ENCODE measurements around the gene SLC39A11.
"Not testable (repeated sequence)": the region's sequence is repeated elsewhere in the genome, so short reads cannot be mapped to it uniquely, and the experiment has no call there.

SLC39A11 gene

DNA sequence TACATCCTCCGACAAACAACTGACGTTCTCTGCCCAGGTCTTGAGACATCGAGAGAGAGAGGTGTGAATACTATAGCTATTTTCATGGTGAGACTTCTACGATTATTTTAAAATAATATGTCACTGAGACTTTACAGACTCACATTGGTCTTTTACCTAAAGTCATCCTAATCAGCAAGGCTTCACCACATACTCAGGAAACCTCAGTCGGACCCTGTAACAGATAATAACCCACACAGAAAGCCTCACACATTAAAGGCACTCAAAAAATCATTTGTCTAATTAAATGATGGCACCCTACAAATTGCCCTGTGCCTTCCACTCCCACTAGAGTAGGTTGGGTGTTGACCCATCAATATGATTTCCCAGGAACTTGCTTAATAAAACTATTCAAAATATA lies 19.8 kb upstream of the SLC39A11 start:
- Histone ChIP-seq H3K4me1 (no peaks in the 10 kb centered on the region), H3K9ac (no peak overlapping the region), H3K27me3 (no peaks in the 10 kb centered on the region), H3K4me2 (no peak overlapping the region), H3K9me3 (peaks cover 11% of the 10 kb centered on the region; the same call in 1 of the 2 replicates), H3K27ac (no peak overlapping the region), H3K36me3 (no peaks in the 10 kb centered on the region), H4K20me1 (no peaks in the 10 kb centered on the region), H3K4me3 (no peak overlapping the region)
- no peak for TF ChIP-seq Cebpa-rat (IDR thresholded peaks at IDR 0.05)

DNA sequence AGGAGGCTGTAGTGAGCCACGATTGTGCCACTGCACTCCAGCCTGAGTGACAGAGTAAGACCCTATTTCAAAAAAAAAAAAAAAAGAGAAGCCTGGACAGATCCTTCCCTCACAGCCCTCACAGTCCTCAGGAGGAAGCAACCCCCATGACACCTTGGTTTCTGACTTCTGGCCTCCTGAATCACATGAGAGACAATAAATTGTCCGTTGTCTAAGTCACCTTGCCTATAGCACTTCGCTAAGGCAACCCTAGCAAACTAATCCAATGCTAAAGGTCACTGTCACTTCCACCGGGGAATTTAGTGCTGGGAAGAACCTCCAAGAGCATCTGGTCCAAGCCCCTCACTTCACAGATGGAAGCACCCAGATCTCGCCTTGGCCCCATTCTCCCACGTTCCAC lies 18.9 kb upstream of the SLC39A11 start:
- no peaks in the 10 kb centered on the region for H3K36me3 ChIP-seq
- TF ChIP-seq Cebpa-rat (IDR thresholded peaks at IDR 0.05): no peak

DNA sequence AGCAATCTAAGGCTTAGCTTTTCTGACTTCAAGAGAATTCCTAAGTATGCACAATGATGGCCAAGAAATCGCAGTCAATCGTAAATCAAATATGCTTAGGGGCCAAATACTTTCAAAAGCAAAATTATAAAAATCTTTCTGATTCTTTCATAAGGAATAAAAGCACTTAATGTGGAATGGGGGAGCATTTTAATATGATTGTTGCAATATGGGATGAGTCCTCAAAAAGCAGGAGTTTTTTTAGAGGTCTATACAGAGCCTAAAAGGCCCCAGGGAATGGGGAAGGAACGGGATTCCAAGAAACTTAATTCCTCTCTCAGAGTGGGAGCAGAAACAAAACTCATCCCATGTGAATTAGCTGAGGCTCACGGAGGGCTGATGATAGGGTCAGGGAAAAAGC lies 14.7 kb upstream of the SLC39A11 start:
- no peaks in the 10 kb centered on the region for H4K20me1 ChIP-seq
- H3K36me3 ChIP-seq: no peaks in the 10 kb centered on the region
- peaks cover 2% of the 10 kb centered on the region; the same call in 1 of the 2 replicates for H3K27me3 ChIP-seq
- no peak for TF ChIP-seq Cebpa-rat (IDR thresholded peaks at IDR 0.05)
- H3K4me1 ChIP-seq: no peaks in the 10 kb centered on the region
- no peak overlapping the region for H3K4me2 ChIP-seq
- no peaks in the 10 kb centered on the region for H3K9me3 ChIP-seq
- H3K4me3 ChIP-seq: no peak overlapping the region
- H3K27ac ChIP-seq: no peak overlapping the region
- H3K9ac ChIP-seq: no peak overlapping the region

More for the DNA sequence above, 18.9 kb upstream of the SLC39A11 start:
- Histone ChIP-seq H3K4me2 (no peak overlapping the region), H3K27ac (no peak overlapping the region), H4K20me1 (no peaks in the 10 kb centered on the region), H3K27me3 (no peaks in the 10 kb centered on the region), H3K9me3 (peaks cover 11% of the 10 kb centered on the region; the same call in 1 of the 2 replicates), H3K4me3 (no peak overlapping the region), H3K4me1 (no peaks in the 10 kb centered on the region), H3K9ac (no peak overlapping the region)

DNA sequence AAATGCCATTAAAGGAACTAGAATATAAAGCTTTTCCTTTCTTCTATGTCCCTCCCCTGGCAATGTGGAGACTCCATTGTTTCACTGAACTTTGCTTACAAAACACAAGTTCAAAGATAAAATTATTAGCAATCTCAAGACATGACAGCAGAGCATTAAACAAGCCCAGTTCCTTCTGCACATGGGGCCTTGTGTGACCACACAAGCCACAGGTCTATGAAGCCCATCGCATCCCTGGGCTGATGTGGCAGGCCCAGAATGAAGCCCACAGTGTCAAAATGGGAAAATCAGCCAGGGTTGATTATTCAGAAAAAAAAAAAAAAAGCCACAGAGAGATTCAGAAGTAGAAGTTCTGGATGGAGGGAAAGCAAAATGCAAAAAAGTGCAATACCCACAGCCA lies 12.9 kb upstream of the SLC39A11 start:
- Histone ChIP-seq H3K36me3 (no peaks in the 10 kb centered on the region), H3K4me2 (no peak overlapping the region)

DNA sequence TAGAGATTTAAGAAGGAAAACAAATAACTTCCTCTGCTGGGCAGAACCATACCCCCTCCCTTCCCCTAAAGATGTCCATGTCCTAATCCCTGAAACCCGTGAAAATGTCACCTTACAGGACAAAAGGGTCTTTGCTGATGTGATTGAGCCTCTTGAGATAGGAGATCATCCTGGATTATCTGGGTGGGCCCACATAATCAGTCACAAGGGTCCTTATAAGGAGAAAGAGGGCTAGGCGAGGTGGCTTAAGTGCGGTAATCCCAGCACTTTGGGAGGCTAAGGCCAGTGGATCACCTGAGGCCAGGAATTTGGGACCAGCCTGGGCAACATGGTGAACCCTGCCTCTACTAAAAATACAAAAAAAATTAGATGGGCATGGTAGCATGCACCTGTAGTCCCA lies 12.0 kb upstream of the SLC39A11 start:
- no peak for TF ChIP-seq Cebpa-rat (IDR thresholded peaks at IDR 0.05)
- Histone ChIP-seq H3K9me3 (no peaks in the 10 kb centered on the region), H3K27me3 (peaks cover 2% of the 10 kb centered on the region; the same call in 1 of the 2 replicates), H3K4me2 (no peak overlapping the region), H3K27ac (no peak overlapping the region), H3K4me1 (no peaks in the 10 kb centered on the region), H3K36me3 (no peaks in the 10 kb centered on the region), H3K4me3 (no peak overlapping the region), H4K20me1 (no peaks in the 10 kb centered on the region), H3K9ac (no peak overlapping the region)

More for the DNA sequence above, 12.9 kb upstream of the SLC39A11 start:
- no peak overlapping the region for H3K27ac ChIP-seq
- no peaks in the 10 kb centered on the region for H4K20me1 ChIP-seq
- peaks cover 2% of the 10 kb centered on the region; the same call in 1 of the 2 replicates for H3K27me3 ChIP-seq
- TF ChIP-seq Cebpa-rat (IDR thresholded peaks at IDR 0.05): no peak
- no peak overlapping the region for H3K4me3 ChIP-seq
- H3K9me3 ChIP-seq: no peaks in the 10 kb centered on the region
- H3K4me1 ChIP-seq: no peaks in the 10 kb centered on the region
- H3K9ac ChIP-seq: no peak overlapping the region

DNA sequence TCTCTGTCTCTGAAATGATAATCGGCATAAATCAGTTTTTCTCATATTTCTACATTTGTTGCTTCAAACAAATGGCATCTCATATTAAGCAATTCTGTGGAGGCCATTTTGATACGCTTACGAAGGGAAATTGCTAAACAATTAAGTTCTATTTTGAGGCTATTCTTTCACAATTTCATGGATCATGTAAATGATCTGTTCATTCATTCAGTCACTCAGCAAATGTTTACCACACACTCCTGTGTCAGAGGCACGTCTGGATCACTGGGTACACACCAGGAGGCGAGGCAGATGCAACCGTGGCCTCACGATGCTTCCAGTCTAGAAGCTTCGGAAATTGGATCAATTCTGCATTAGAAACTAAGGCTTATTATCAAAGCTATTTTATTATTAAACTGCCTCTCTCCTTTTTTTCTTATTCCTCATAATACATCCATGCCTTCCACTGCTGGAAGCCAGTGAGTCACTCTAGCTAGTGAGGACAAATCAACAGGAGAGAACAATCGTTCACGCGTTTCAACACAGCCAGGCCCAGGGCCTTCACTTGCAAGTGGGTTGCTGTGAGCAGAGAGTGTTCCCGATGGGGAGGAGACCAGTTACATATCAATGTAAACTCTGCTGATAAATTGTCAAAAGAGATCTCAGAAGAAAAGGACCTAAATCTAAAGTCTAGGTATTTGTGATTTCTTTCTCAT lies 11.3 kb upstream of the SLC39A11 start:
- Histone ChIP-seq H3K4me1 (no peaks in the 10 kb centered on the region), H3K27ac (no peak overlapping the region), H4K20me1 (no peaks in the 10 kb centered on the region), H3K27me3 (peaks cover 2% of the 10 kb centered on the region; the same call in 1 of the 2 replicates), H3K4me3 (no peak overlapping the region), H3K9ac (no peak overlapping the region), H3K36me3 (no peaks in the 10 kb centered on the region), H3K9me3 (no peaks in the 10 kb centered on the region), H3K4me2 (no peak overlapping the region)
- no peak for TF ChIP-seq Cebpa-rat (IDR thresholded peaks at IDR 0.05)

DNA sequence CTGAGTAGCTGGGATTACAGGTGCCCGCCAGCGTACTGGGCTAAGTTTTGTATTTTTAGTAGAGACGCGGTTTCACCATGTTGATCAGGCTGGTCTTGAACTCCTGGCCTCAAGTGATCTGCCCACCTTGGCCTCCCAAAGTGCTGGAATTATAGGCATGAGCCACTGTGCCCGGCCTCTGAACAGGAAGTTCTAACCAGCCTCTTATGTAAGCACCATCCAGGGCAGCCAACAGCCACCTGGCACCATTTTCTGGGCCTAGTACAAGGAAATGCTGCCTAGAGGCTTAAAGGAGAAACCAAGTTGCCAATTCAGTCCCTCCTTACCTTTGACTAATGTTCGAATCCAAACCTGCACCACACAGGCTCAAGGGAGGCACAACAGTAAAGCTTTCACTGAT lies 8.5 kb upstream of the SLC39A11 start:
- TF ChIP-seq Cebpa-rat (IDR thresholded peaks at IDR 0.05): no peak
- Histone ChIP-seq H3K36me3 (no peaks in the 10 kb centered on the region), H3K9ac (no peak overlapping the region), H3K27me3 (peaks cover 2% of the 10 kb centered on the region; the same call in 1 of the 2 replicates), H3K4me1 (no peaks in the 10 kb centered on the region), H3K4me3 (no peak overlapping the region), H3K9me3 (no peaks in the 10 kb centered on the region), H3K4me2 (no peak overlapping the region), H4K20me1 (no peaks in the 10 kb centered on the region), H3K27ac (no peak overlapping the region)

DNA sequence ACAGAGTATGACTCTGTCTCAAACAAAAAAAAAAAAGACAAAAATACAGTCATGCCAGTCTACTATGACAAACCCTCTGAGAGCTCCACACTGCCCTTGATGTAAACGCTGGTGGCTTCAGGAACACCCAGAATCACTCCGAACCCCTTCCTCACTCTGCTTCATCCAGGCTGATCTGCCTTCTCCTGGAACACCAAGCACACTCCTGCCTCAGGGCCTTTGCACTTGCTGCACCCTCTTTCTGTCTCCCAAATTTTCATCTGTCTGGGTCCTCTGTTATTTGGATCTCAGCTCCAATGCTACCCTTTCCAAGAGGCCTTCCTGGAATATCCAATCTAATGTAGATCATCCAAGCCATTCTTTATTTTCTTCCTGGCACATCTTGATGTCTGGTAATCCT lies 7.9 kb upstream of the SLC39A11 start:
- Histone ChIP-seq H3K27me3 (peaks cover 2% of the 10 kb centered on the region; the same call in 1 of the 2 replicates), H3K4me1 (no peaks in the 10 kb centered on the region)
- no peak for TF ChIP-seq Cebpa-rat (IDR thresholded peaks at IDR 0.05)

DNA sequence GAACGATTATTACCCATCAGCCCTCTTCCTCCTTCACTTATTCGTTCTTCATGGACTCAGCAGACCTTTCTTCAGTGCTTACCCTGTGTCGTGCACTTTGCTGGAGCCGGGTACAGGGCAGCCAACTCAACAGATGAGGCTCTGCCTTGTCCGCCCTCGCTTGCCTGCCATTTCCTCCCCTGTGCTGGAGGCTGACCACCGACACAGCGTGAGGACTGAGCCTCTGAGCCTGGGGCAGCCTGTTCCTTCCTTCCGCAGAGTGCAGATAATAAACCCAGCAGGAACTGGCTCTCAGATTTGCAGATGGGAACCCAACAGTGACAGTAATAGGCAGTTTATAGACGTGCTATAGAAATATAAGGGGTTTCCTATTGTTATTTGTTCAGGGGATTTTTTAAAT lies 7.0 kb upstream of the SLC39A11 start:
- Histone ChIP-seq H4K20me1 (no peaks in the 10 kb centered on the region), H3K27me3 (no peaks in the 10 kb centered on the region), H3K36me3 (no peaks in the 10 kb centered on the region), H3K4me1 (no peaks in the 10 kb centered on the region), H3K27ac (no peak overlapping the region), H3K9me3 (no peaks in the 10 kb centered on the region), H3K4me2 (no peak overlapping the region), H3K9ac (no peak overlapping the region), H3K4me3 (no peak overlapping the region)
- no peak for TF ChIP-seq Cebpa-rat (IDR thresholded peaks at IDR 0.05)

More for the DNA sequence above, 7.9 kb upstream of the SLC39A11 start:
- no peaks in the 10 kb centered on the region for H3K36me3 ChIP-seq
- H3K9me3 ChIP-seq: no peaks in the 10 kb centered on the region
- no peak overlapping the region for H3K27ac ChIP-seq
- H3K4me2 ChIP-seq: no peak overlapping the region
- no peak overlapping the region for H3K9ac ChIP-seq
- no peaks in the 10 kb centered on the region for H4K20me1 ChIP-seq
- no peak overlapping the region for H3K4me3 ChIP-seq

DNA sequence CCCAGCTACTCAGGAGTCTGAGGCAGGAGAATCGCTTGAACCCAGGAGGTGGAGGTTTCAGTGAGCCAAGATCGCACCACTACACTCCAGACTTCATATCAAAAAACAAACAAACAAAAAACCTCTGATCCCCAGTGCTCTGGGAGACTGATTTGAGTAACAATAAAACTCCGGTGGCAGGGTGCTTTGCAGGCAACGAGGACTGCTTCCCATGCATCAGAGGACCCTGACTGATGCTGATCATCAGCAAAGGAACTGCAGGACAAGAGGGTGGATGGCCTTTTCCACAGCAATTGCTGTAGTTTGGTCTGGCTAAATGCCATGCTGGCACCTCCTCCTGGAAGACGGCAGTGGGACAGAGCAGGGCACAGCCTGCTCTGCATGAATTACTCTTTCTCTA lies 6.4 kb upstream of the SLC39A11 start:
- no peaks in the 10 kb centered on the region for H3K9me3 ChIP-seq
- no peaks in the 10 kb centered on the region for H4K20me1 ChIP-seq

DNA sequence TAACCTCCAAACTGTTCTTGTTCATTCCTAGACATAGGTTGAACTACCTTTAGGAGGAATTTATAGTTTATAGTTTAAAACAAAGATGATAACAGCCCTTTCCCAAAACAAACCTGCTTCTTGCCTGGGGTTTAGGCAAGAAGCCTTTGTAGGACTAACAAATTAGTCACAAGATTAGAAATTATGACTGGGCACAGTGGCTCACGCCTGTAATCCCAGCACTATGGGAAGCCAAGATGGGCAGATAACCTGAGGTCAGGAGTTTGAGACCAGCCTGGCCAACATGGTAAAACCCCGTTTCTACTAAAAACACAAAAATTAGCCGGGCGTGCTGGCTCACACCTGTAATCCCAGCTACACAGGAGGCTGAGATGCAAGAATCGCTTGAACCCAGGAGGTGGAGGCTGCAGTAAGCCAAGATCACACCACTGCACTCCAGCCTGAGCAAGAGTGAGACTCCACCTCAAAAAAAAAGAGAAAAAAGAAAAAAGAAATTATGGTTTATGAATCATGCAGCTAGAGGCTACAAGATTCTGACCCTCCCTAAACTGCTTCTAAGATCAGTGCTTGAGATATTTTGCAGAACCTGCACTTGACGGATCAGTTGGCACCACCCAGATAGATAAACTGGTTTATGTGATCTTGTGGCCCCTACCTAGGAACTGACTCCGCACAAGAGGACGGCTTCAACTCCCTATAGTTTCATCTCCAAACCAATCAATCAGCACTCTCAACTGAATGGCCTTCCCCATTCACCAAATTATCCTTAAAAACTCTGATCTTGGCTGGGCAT lies 5.7 kb upstream of the SLC39A11 start:
- not testable (repeated sequence) for H3K27ac ChIP-seq, H3K9me3 ChIP-seq, H3K36me3 ChIP-seq

More for the DNA sequence above, 6.4 kb upstream of the SLC39A11 start:
- Histone ChIP-seq H3K4me3 (no peak overlapping the region), H3K27me3 (no peaks in the 10 kb centered on the region), H3K27ac (no peak overlapping the region), H3K4me2 (no peak overlapping the region), H3K9ac (no peak overlapping the region), H3K36me3 (no peaks in the 10 kb centered on the region), H3K4me1 (peaks cover 5% of the 10 kb centered on the region)
- TF ChIP-seq Cebpa-rat (IDR thresholded peaks at IDR 0.05): no peak

More for the DNA sequence above, 5.7 kb upstream of the SLC39A11 start:
- not testable (repeated sequence) for H4K20me1 ChIP-seq, H3K4me2 ChIP-seq, H3K27me3 ChIP-seq, H3K9ac ChIP-seq, H3K4me3 ChIP-seq
- H3K4me1 ChIP-seq: peaks cover 12% of the 10 kb centered on the region

Data from BLaER1 (cell line).